Pancreas (tissue), 10 donors: ENCODE data around the gene C16orf92. TPM values are rescaled to one million over a fixed set of nuclear protein-coding genes. Genes with fewer than 3 reads are reported as not detected.

ENCODE experiments used
- ATAC-seq, 4 donors: fragments of 200-7000 bp; cut with Tn5 transposase; one replicate each; pipeline versions ENCODE4 v1.8.0 to v1.9.1; 2020; ENCODE audit warnings: mild to moderate bottlenecking in 4 of 4, moderate library complexity in 4 of 4
- DNase-seq, 6 donors: peaks; one replicate each; pipeline ENCODE4 v3.0.0-alpha.2; 2020
- FAIRE-seq: peaks from 2 replicates; lab custom pipeline; 2012; peaks lifted over from hg19 to GRCh38; lab: Jason Lieb, UNC
- H3K27ac ChIP-seq, 4 donors: fragments of 200-600 bp; sonication (generic); 1 replicate in 3 of 4; 2 replicates in 1 of 4; pipeline versions ENCODE4 v1.5.0 to v1.8.0; 2020
- H3K27me3 ChIP-seq, 4 donors: fragments of 200-600 bp; one replicate each; pipeline ENCODE4 v1.8.0; 2021
- H3K36me3 ChIP-seq, 3 donors: fragments of 200-600 bp; sonication (generic) in 1 of 3; one replicate each; pipeline versions ENCODE4 v1.5.0 to v1.8.0; 2020 to 2021
- H3K4me1 ChIP-seq, 3 donors: fragments of 200-600 bp; one replicate each; pipeline ENCODE4 v1.8.0; 2021
- H3K4me3 ChIP-seq, 4 donors: fragments of 200-600 bp; sonication (generic) in 2 of 4; one replicate each; pipeline versions ENCODE4 v1.5.0 to v1.8.0; 2020 to 2021
- H3K9me3 ChIP-seq, 4 donors: fragments of 200-600 bp; one replicate each; pipeline ENCODE4 v1.8.0; 2021
- WGBS, 2 donors: extraction: QIAGEN DNeasy Blood & Tissue Kit; methylation state at CpG; one replicate each; pipeline ENCODE4 v1.1.7; 2013; 5-methylcytosine and 5-hydroxymethylcytosine counted together
- intact Hi-C, 3 donors: fragments of 100-400 bp; cut with DNase I; formaldehyde crosslinking; loops; one replicate each; pipeline versions ENCODE4 v1.11.1 to v1.14.2; 2022
- polyA plus RNA-seq, 2 donors: library from polyadenylated mRNA; stranded (reverse); fragments of 200-250 nt; gene quantifications; one replicate each; pipeline ENCODE4 v1.2.3, GENCODE V29; 2013
- total RNA-seq, 6 donors: library from RNA; stranded (reverse); fragmentation: NEBNext Ultra II Directional in 4 of 6; extraction: Animal tissue kit (Norgen Biotek cat#: 25700) in 4 of 6; gene quantifications; one replicate each; pipeline versions ENCODE4 v1.2.1 to v1.2.4, GENCODE V29; 2021 to 2023
- TF ChIP-seq, protein P1 (sequence below), 4 donors: fragments of 200-600 bp; sonication (generic) in 3 of 4; IDR thresholded peaks; one replicate each; pipeline versions ENCODE4 v1.5.0 to v1.8.0; 2021; ENCODE audit warnings: antibody characterized with exemption in 4 of 4
- donor health status: healthy with polysubstance abuse.
- donor health status: DM: no; HTN: no; CAD: no; lungs with moderate emphysema.
- donor health status: DM: no; HTN: no; CAD: no.
- donor health status: control.
- donor health status: control.
- donor health status: Bipolar disorder and iron deficiency.
- donor health status: DM: yes; HTN: yes; CAD: no.
- donor health status: DM: no; HTN: no; CAD: no.
- donor health status: DM: no; HTN: no; CAD: no.
- donor health status: DM: yes; HTN: yes; CAD: no.

Gene C16orf92
- total and polyA plus RNA-seq, 8 donors: not detected

DNA sequence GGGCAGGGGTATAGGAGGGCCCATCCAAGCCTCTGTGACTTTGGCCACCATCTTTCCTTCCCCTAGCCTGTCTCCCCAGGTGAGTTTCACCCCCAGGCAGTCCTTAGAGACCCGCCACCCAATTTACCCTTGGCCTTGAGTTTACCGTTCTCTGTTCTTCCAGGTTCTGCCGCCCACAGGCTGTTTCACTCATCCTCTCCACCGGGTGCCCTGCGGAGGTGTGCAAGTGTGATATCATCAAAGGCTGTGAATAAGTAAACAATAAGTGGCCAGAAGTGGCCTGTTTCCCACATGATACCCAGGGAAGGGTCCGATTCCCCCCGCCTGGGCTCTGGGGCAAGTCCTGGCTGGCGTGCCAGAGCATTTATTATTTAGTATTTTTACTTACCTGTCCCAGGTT, 23.2 kb downstream of the C16orf92 start:
- intact Hi-C loops: no loop called here
- WGBS, 2 donors: 44 to 49% methylated on average over 8 of the region's 8 CpGs
- TF ChIP-seq, protein P1, sequence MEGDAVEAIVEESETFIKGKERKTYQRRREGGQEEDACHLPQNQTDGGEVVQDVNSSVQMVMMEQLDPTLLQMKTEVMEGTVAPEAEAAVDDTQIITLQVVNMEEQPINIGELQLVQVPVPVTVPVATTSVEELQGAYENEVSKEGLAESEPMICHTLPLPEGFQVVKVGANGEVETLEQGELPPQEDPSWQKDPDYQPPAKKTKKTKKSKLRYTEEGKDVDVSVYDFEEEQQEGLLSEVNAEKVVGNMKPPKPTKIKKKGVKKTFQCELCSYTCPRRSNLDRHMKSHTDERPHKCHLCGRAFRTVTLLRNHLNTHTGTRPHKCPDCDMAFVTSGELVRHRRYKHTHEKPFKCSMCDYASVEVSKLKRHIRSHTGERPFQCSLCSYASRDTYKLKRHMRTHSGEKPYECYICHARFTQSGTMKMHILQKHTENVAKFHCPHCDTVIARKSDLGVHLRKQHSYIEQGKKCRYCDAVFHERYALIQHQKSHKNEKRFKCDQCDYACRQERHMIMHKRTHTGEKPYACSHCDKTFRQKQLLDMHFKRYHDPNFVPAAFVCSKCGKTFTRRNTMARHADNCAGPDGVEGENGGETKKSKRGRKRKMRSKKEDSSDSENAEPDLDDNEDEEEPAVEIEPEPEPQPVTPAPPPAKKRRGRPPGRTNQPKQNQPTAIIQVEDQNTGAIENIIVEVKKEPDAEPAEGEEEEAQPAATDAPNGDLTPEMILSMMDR (IDR thresholded peaks at IDR 0.05): no peak
- ATAC-seq (no peak), FAIRE-seq (no peak), DNase-seq (no peak)
- no peaks in the 10 kb centered on the region for H3K36me3 ChIP-seq
- H3K9me3 ChIP-seq: no peaks in the 10 kb centered on the region
- no peak overlapping the region for H3K27ac ChIP-seq
- H3K27me3 ChIP-seq: no peaks in the 10 kb centered on the region
- no peak overlapping the region for H3K4me3 ChIP-seq
- no peaks in the 10 kb centered on the region for H3K4me1 ChIP-seq

DNA sequence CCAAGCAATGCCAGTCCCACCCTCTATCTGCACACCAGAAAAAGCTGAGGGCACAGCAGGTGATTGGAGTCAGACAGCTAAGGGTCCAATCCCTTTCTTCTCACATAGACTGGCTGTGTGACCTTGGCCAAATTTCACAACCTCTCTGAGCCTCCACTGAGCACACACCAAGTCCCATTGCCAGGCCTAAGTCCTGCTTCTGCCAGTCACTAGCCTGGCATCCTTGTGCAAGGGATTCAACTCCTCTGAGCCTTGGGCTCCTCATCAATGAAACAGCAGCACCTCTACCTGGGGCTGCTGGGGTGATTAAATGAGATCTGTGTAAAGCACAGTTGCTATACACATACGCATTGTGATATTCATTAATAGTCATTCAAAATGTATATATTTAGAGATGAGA, 23.6 kb downstream of the C16orf92 start:
- Histone ChIP-seq H3K4me3 (no peak overlapping the region), H3K9me3 (no peaks in the 10 kb centered on the region), H3K27ac (no peak overlapping the region), H3K4me1 (no peaks in the 10 kb centered on the region), H3K36me3 (no peaks in the 10 kb centered on the region), H3K27me3 (no peaks in the 10 kb centered on the region)
- 83 to 93% methylated on average over 1 of the region's 1 CpG for WGBS, 2 donors
- intact Hi-C loops: no loop called here
- TF ChIP-seq, protein P1 (IDR thresholded peaks at IDR 0.05): no peak
- ATAC-seq (no peak), FAIRE-seq (no peak), DNase-seq (no peak)

DNA sequence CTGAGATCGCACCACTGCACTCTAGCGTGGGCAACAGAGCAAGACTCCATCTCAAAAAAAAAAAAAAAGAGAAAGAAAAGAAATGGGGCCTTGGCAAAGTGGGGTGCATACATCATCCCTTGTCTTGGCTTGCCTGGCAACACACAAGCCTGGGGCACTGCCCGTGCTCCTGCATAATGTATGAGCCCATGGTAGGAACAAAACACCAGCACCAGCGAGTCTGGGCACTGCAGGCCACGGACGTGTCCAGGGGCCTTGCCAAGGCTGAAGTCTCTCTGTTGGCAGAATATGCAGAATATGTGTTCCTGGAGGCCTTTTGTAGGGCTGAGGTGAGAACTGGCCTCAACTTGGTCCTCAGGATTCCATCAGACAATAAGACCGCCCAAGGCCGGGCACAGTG, 26.9 kb downstream of the C16orf92 start:
- Histone ChIP-seq H3K27ac (no peak overlapping the region), H3K27me3 (no peaks in the 10 kb centered on the region), H3K9me3 (no peaks in the 10 kb centered on the region), H3K4me1 (peaks cover under 1 to 8% (median 3%) of the 10 kb centered on the region in 3 donors), H3K4me3 (no peak overlapping the region), H3K36me3 (no peaks in the 10 kb centered on the region)
- no peak for ATAC-seq
- FAIRE-seq: no peak
- TF ChIP-seq, protein P1 (IDR thresholded peaks at IDR 0.05): no peak
- 89 to 96% methylated on average over 8 of the region's 8 CpGs for WGBS, 2 donors
- no peak for DNase-seq
- intact Hi-C loops: no loop called here

DNA sequence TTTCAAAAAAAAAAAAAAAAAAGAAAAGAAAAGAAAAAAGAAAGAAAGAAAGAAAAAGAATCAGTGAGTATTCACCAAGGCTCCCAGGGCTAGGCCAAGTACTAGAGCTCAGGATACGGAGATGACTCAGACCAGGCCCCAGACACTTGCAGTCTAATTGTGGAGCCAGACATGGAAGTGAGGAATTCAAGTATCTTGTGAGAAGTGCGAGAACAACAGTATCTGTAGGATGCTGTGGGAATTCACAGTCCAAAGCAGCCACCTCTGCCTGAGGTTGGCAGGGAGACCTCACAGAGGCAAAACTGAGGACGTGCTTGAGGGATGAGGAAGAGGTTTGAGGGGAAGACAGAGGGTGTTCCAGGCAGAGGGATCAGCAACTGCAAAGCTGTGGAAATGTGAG, 28.5 kb downstream of the C16orf92 start:
- Histone ChIP-seq H3K27me3 (no peaks in the 10 kb centered on the region), H3K9me3 (no peaks in the 10 kb centered on the region), H3K27ac (no peak overlapping the region), H3K36me3 (no peaks in the 10 kb centered on the region), H3K4me1 (peaks cover 11 to 15% (median 13%) of the 10 kb centered on the region in 3 donors), H3K4me3 (no peak overlapping the region)
- ATAC-seq (no peak), DNase-seq (no peak), FAIRE-seq (no peak)
- intact Hi-C loops: no loop called here
- 86 to 92% methylated on average over 3 of the region's 3 CpGs for WGBS, 2 donors
- TF ChIP-seq, protein P1 (IDR thresholded peaks at IDR 0.05): no peak

DNA sequence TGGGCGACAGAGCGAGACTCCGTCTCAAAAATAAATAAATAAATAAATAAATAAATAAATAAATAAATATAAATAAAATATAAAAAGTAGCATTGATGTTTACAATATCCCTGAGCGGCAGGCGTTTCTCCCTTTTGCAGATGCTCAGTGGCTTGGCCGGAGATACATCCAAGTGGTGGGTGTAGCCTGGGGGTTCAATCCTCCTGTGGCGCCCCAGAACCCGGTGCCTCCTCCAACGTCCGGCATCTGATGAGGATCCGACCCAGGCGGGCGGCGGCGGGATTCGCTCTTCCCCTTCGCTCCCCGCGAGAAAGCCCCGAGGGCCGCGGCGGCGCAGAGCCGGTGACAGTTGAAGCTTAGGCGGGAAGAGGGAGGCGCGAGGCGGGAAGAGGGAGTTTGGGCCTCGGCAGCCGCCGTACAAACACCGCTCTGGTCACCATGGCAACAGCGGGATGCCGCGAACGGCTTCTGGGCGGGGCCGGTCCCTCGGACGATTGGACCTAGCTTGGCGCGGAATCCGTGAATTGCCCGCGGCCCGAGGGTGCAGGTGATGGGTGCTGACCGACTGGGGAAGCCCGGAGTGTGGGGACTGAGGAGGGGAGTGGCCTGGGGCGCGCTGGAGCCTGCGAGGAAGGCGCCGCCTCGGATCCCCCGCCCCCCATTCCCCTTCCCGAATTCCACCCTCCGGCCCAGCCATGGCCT, 29.8 kb downstream of the C16orf92 start:
- TF ChIP-seq, protein P1 (IDR thresholded peaks at IDR 0.05): no peak
- no peaks in the 10 kb centered on the region for H3K27me3 ChIP-seq
- peak overlapping the region in 2 of 4 donors; percentile 19 to 44 for H3K27ac ChIP-seq
- ATAC-seq (peak; percentile 88 to 93 (median 91)), DNase-seq (peak; percentile 88 to 98 (median 95)), FAIRE-seq (no peak)
- no peaks in the 10 kb centered on the region for H3K9me3 ChIP-seq
- intact Hi-C loops: no loop called here
- peak overlapping the region; percentile 25 to 75 (median 61) for H3K4me3 ChIP-seq
- H3K4me1 ChIP-seq: peaks cover 11 to 15% (median 13%) of the 10 kb centered on the region in 3 donors
- WGBS, 2 donors: 3 to 5% methylated on average over 51 to 58 of the region's 58 CpGs
- no peaks in the 10 kb centered on the region for H3K36me3 ChIP-seq
